Mucosa of stomach (tissue), 1 donor: ENCODE measurements around the gene RREB1.

ENCODE experiments used
- H3K27me3 ChIP-seq: one replicate; pipeline ENCODE4 v1.7.0; 2013; ENCODE audit warnings: mild to moderate bottlenecking, low read length; ENCODE audit not compliant: control insufficient read depth, insufficient read depth
- H3K36me3 ChIP-seq: one replicate; pipeline ENCODE4 v1.7.0; 2013; ENCODE audit warnings: low read length; ENCODE audit not compliant: control insufficient read depth, insufficient read depth
- H3K4me1 ChIP-seq: one replicate; pipeline ENCODE4 v1.7.0; 2013; ENCODE audit warnings: mild to moderate bottlenecking, low read length; ENCODE audit not compliant: control insufficient read depth, insufficient read depth
- H3K4me3 ChIP-seq: one replicate; pipeline ENCODE4 v1.7.0; 2013; ENCODE audit warnings: low read length
- H3K9ac ChIP-seq: one replicate; pipeline ENCODE4 v1.7.0; 2013; ENCODE audit warnings: mild to moderate bottlenecking, low read length, moderate library complexity
- H3K9me3 ChIP-seq: one replicate; pipeline ENCODE4 v1.7.0; 2013; ENCODE audit warnings: mild to moderate bottlenecking, low read length, moderate library complexity; ENCODE audit not compliant: control insufficient read depth
- donor health status: Pancreatic carcinoma.

The RREB1 gene

DNA sequence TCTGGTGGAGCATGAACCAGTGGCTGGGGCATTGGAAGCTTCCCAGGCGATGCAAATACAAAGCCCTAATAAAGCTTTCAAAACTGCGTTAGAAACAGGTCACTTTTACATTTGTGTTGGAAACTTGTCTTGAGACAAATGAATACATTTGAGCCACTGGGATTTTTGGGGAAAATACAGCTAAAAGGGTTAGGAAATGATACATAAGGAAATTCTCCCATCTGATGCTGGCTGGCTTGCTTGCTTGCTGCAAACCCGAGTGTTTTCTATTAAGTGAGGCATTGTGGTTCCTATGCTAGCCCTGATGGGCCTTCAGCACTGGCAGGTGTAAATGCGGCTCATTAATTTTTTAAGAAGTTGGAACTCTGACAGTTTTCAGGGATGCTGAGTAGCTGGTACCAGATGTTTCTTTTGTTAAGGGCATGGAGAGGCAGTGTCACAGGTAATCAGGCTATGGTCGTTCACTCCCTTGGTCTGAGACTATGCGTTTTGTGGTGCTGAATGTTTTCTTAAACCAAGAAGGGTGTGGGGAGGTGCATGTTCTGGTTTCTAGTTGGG is 35.2 kb downstream of the RREB1 start:
- no peaks in the 10 kb centered on the region for H3K27me3 ChIP-seq
- H3K4me1 ChIP-seq = peaks cover 64% of the 10 kb centered on the region
- peak overlapping the region; percentile 0 for H3K9ac ChIP-seq
- no peak overlapping the region for H3K4me3 ChIP-seq
- no peaks in the 10 kb centered on the region for H3K9me3 ChIP-seq
- H3K36me3 ChIP-seq = no peaks in the 10 kb centered on the region

DNA sequence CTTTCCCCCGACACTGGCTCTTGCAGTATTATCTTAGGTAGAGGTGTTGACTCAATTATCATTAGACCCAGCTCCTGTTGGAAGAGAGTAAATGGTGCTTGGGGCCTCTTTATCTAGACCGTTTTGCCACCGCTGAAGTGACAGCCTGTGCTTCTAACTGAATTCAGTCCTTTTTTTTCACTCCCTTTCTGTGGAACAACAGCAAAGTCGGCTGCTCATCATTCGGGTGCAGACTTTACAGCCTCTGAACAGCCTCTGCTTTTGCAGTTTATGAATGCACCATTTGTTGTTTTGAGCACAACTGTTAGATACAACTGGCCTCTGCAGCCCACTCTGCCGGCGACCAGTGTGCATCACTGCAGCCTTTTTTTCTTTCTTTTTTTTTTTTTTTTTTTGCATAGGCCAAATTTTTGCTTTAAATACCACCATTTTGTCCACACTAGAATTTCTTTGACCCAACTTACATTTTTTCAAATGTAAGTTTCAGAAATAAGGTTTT is 35.8 kb downstream of the RREB1 start:
- Histone ChIP-seq H3K9ac (peak overlapping the region; percentile 0), H3K4me3 (no peak overlapping the region), H3K4me1 (peaks cover 63% of the 10 kb centered on the region), H3K36me3 (no peaks in the 10 kb centered on the region), H3K9me3 (no peaks in the 10 kb centered on the region), H3K27me3 (no peaks in the 10 kb centered on the region)

DNA sequence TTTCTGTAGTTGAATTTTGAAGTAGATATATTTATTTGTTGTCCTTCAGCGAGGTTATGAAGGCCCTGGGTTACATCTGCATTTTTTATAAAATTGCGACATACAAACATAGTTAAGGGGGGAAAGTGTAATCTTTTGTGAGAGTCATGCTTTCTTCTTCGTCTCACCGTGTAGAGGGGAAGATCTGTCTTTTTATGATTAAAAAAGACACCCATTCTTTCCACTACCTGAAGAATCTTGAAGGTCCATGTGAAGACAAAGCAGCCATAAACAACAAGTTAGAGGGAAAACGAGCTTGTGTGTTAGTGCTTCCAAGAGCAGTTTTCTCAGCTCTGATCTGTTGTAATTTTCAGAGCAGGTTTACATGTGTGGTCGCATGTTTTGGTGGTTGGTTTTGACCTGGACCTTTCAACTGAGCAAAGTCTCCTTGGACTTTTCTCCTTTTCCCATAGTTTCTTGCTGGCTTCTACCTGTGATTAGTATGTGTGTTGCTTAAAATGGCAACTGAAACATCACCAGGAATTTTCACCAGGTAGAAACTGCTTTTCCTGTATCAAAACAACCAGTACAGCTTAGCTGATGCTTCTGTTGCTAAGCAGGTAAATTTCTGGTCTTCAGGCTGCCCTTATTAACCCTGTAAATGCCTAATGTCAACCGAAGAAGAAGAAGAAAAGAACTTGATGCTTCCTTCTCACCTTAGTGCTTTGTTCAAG is 37.3 kb downstream of the RREB1 start:
- Histone ChIP-seq H3K36me3 (no peaks in the 10 kb centered on the region), H3K27me3 (no peaks in the 10 kb centered on the region), H3K9me3 (no peaks in the 10 kb centered on the region), H3K4me3 (no peak overlapping the region), H3K4me1 (peaks cover 62% of the 10 kb centered on the region), H3K9ac (peak overlapping the region; percentile 19)

DNA sequence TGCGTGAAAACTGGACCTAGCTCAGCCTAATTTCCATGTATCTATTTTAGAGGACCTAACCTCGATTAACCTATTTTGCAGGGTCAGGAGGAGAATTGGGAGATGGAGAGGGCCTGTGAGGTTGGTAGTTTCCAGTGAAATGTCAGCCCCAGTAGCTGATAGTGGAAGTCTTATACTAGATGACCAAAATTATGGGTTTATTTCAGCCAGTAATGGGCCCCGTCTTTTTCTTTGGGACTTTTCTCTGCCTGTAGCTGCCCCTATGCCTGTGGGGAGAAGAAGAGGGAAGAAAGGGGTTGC is 37.8 kb downstream of the RREB1 start:
- H3K36me3 ChIP-seq = no peaks in the 10 kb centered on the region
- H3K27me3 ChIP-seq = no peaks in the 10 kb centered on the region
- no peak overlapping the region for H3K4me3 ChIP-seq
- peaks cover 62% of the 10 kb centered on the region for H3K4me1 ChIP-seq
- peak overlapping the region; percentile 19 for H3K9ac ChIP-seq
- no peaks in the 10 kb centered on the region for H3K9me3 ChIP-seq

DNA sequence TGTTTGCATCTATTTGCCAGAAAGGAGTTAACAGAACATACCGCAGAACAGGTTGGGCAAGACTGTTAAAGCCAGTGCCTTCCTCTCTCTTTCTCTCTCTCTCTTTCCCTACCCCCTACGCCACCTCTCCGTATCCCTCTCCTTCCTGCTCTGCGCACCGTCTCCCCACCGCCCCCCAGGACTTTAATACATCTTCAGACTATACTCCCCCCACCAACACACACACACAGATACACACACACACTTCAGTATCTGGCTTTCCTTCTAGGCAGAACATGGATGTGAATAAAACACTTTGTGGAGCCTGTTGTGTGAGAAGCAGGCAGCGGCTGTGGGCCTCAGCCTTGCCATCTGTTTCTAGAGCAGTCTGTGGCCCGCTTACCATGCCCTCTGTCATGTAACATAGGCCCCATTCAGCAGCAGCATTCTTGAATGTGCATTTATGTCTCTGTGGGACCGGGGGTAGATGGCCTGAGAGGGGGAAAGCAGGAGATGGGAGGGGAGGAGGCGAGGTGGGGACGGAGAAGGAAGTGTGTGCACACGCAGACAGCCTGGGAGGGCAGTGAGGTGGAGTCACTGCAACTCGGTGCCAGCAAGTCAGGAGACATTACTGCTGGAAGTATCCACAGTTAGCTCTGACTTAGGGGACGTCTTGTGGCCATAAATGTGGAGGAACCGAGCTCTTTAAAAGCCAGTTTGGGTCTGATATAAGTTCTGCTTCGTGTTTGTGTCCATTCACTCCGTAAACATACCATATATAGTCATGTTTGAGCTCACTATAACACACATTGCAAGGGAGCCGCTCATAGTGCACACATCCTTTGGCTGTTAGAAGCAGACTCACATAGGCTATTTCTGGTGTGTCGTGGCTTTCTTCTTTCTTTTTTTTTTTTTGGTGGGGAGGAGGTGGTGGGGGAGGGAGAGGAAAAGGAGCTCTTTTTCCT is 38.4 kb downstream of the RREB1 start:
- Histone ChIP-seq H3K27me3 (no peaks in the 10 kb centered on the region), H3K9ac (peak overlapping the region; percentile 19), H3K36me3 (no peaks in the 10 kb centered on the region), H3K4me3 (no peak overlapping the region), H3K4me1 (peaks cover 62% of the 10 kb centered on the region), H3K9me3 (no peaks in the 10 kb centered on the region)

DNA sequence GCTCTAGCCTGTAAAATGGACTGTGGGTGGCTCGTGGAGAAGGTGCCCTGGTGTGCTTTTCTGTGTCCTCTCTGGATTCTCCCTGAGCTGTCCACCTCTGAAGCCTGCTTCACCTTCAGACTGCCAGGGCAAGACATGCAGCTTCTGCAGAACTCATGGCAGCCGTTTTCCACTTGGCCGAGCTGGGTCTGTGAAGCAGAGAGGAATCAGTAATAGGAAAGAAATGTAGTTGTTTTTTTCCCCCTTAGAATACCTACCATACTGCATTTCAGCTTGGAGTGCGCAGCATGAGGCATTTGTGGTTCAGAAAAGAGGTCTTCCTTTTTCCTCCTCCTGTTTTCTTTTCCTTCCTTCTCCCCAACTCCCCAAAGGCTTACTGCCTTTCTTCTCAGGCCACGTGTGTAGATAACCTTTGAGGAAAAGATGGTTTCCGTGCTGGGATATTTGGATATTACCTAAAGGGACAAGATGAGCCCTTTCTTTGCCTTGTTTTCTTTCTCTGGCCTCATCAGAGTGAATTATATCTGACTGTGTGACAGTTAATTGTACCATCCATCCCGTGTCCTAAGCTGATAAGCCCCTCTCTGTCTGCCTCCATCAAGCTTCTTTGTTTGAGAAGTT is 39.4 kb downstream of the RREB1 start:
- Histone ChIP-seq H3K36me3 (no peaks in the 10 kb centered on the region), H3K4me3 (no peak overlapping the region), H3K9ac (peak overlapping the region; percentile 19), H3K4me1 (peaks cover 65% of the 10 kb centered on the region), H3K27me3 (no peaks in the 10 kb centered on the region), H3K9me3 (no peaks in the 10 kb centered on the region)

DNA sequence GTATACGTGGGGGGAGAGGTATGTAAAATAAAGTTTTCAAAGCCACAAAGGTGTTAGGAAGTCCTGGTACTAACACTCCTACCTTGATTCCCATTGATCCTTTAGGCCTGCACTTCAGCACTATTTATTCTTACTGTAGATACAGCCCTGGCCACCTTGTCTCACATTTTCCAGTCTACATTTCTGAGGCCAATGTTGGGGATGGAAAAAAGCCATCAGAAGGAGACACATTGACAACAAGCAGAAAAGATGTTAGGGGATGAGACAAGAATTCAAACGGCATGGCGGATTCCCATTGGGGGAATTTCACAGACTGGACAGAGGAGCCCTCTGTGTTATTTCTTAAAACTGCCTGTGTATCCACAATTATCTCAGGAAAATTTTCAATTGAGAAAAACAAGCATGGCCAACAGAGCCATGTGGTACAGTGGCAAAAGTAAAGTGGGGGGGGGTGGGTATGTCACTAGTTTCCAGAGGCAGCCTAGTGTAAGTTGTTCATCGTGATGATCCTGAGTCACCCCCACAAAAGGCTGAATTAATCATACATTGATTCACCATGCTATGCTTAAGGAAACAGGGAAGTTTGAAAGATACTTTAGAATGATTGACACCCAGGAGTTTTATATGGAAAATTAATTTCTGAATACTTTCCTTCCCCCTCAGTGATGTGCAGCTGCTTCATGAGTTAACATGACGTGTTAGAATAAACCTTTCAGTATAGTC is 40.5 kb downstream of the RREB1 start:
- Histone ChIP-seq H3K36me3 (no peaks in the 10 kb centered on the region), H3K9me3 (no peaks in the 10 kb centered on the region), H3K4me1 (peaks cover 63% of the 10 kb centered on the region), H3K4me3 (no peak overlapping the region), H3K27me3 (no peaks in the 10 kb centered on the region), H3K9ac (no peak overlapping the region)

DNA sequence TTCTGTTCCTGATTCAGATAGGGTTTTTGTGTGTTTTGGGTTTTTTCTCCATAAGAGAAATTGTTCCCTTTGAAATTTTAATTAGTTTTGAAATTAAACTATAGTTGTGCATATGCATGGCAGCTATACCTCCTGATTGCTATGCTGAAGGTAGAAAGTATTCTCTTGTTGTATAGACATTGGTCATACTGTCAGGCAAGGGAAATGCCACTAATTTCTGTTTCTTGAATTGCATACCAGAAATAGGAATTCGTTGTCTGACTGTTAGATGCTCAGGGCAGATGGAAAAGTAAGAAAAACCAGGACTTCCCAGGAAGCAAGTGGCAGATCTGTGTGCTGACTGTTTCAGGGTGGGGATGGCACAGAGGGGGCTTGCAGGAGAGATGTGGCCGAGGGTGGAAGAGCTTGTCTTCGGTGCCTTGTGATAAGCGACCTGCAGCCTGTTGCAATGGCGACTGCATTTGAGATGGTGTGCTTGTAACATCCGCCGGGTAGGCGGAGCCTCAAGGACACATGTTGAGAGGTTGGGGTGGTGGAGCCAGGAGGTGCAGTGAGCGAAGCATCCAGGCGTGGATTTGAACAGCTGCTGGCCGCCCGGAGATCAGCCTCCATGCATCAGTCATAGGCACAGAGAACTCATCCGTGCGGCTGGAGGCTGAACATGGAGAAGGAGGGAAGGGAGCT is 42.8 kb downstream of the RREB1 start:
- H3K36me3 ChIP-seq = no peaks in the 10 kb centered on the region
- no peak overlapping the region for H3K4me3 ChIP-seq
- no peaks in the 10 kb centered on the region for H3K27me3 ChIP-seq
- no peaks in the 10 kb centered on the region for H3K9me3 ChIP-seq
- peaks cover 54% of the 10 kb centered on the region for H3K4me1 ChIP-seq
- H3K9ac ChIP-seq = no peak overlapping the region

DNA sequence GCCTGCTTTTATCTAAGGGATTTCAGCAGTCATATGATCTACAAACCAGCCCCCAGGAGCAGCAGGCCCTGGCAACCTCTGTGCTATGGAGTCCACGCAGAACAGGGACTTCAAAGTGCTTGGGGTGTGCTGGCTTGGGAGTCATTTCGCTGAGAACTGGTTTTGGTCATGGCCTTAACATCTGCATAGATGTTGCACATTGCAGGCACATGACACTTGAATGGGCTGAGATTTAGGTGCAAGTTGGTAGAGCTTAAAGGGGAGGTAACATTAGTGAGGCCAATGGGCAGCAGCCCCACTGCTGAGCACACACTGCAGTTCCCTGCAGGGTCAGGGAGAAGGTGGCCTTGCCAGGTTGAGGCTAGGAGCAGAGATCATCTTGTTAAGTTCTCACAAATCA is 43.6 kb downstream of the RREB1 start:
- Histone ChIP-seq H3K36me3 (no peaks in the 10 kb centered on the region), H3K27me3 (no peaks in the 10 kb centered on the region), H3K4me1 (peaks cover 49% of the 10 kb centered on the region), H3K9ac (no peak overlapping the region), H3K9me3 (no peaks in the 10 kb centered on the region), H3K4me3 (no peak overlapping the region)

DNA sequence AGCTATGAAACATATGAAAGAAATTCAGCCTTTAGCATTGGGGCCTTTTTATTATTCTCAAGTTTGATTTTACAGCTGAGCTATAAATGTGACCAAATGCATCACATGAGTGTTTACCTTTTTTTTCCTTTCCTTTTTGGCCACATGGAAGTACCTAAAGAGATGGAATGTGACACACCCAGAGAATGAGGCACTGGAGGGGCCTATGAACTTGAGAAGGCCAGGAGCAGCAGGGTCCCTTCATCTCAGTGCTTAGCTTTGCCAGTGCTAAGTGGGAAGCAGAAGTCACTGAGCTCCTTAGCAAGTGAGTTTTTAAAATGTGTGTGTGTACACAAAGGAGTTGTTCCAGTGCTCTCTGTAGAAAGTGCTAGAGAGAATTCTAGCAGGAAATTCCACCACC is 44.7 kb downstream of the RREB1 start:
- Histone ChIP-seq H3K9me3 (no peaks in the 10 kb centered on the region), H3K9ac (no peak overlapping the region), H3K4me3 (no peak overlapping the region), H3K4me1 (peaks cover 43% of the 10 kb centered on the region), H3K36me3 (no peaks in the 10 kb centered on the region), H3K27me3 (no peaks in the 10 kb centered on the region)

DNA sequence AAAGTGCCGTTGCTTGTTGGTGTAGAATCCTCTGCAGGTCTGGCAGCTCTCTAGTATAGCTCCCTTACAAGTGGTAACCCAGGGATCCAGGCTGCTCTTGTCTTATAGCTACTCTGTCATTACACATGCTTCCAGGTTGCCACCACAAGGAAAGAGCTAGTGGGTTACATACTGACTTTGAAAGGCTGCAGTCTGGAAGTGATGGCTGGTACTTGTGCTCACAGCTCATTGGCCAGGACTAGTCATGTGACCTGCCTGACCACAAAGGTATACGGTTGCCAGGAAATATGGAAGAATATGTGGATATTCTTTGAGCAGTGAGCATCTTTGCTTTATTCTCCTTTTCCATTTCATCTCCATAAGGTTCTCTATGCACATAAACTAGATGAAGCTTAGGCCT is 46.0 kb downstream of the RREB1 start:
- H3K9ac ChIP-seq = no peak overlapping the region
- H3K4me1 ChIP-seq = peaks cover 34% of the 10 kb centered on the region
- no peaks in the 10 kb centered on the region for H3K27me3 ChIP-seq
- H3K9me3 ChIP-seq = no peaks in the 10 kb centered on the region
- H3K36me3 ChIP-seq = no peaks in the 10 kb centered on the region
- H3K4me3 ChIP-seq = no peak overlapping the region
